Gastrocnemius medialis (tissue), 4 donors: ENCODE results near the gene SLC44A1.

Experiments
- CTCF ChIP-seq, 5 experiments: fragments of 450-650 bp in 3 of 5; fragments of 200-600 bp in 2 of 5; sonication (generic) in 2 of 5; IDR thresholded peaks in 4 of 5; conservative IDR thresholded peaks in 1 of 5; 1 replicate in 4 of 5; 2 replicates in 1 of 5; pipeline ENCODE4 v1.5.1; 2016 to 2019; ENCODE audit warnings: antibody characterized with exemption in 5 of 5, mild to moderate bottlenecking in 3 of 5, moderate library complexity in 3 of 5
- POLR2A ChIP-seq, 2 donors: fragments of 450-650 bp; IDR thresholded peaks; one replicate each; pipeline ENCODE4 v1.6.1; 2017; ENCODE audit warnings: antibody characterized with exemption in 2 of 2, mild to moderate bottlenecking in 2 of 2, moderate library complexity in 2 of 2

- TF ChIP-seq POLR2A (IDR thresholded peaks at IDR 0.05): no peak
- no peak for TF ChIP-seq CTCF (IDR thresholded peaks at IDR 0.05 in 4 of 5, conservative IDR thresholded peaks at IDR 0.05 in 1 of 5)
Observed at GRCh38 chr9:105198865-105199264, 45.6 kb upstream of the SLC44A1 start.
